ENCODE measurements around the gene FAM210A.
A peak's percentile ranks its signal among the peaks of the same experiment; 100 is the strongest.
"Not testable (repeated sequence)": the region's sequence is repeated elsewhere in the genome, so short reads cannot be mapped to it uniquely, and the experiment has no call there.

The FAM210A gene

GRCh38 chr18:13726232-13726971 is at the start of gene FAM210A, which contains the start of gene RNMT:
Gene FAM210A (minus strand): TSS chr18:13726558. CDS start chr18:13682077, 44,481 bp downstream.
Gene RNMT (plus strand): TSS chr18:13726673. CDS start chr18:13731518, 4,845 bp downstream.
- DNase-seq (ENCODE audit: low read depth in 4 of 4, low spot score in 1 of 4) = peak; percentile 78 to 91 (median 90)

DNA sequence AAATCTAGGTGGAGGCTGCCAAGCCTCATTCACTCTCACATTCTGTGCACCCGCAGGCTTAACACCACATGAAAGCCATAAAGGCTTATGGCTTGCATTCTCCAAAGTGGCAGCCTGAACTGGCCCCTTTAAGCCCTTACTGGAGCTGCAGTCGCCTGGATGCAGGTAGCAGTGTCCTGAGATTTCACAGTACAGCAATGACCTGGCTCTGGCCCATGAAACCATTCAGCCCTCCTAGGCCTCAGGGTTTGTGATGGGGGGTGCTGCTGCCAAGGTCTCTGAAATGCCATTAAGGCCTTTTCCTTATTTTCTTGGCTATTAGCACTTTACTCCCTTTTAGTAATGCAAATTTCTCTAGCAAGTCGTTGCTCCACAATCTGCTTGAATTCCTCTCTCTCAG is 48.7 kb upstream of the FAM210A start:
- DNase-seq (ENCODE audit: low read depth in 4 of 4, low spot score in 1 of 4) = no peak

GRCh38 chr18:13762690-13763439 is 36.5 kb upstream of the FAM210A start:
- no peak for DNase-seq (ENCODE audit: low read depth in 4 of 4, low spot score in 1 of 4)

DNA sequence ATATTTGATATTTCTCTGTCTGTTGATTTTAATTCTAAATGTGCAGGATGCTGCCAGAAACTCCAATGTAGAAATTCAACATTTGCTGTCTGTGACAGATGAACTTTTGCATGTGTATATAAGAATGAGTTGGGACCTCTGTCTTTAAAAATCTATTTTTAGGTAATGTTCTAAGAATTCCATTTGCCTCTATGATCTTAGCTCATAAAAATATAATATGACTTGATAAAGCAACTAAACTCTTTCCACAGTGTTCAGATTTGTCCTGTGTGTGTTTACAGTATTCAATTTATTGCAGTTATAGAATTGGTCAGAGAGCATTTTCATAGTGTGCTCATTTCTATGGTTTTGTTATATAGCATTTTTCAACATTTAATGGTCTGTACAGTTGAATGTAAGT is 33.7 kb upstream of the FAM210A start:
- DNase-seq (ENCODE audit: low read depth in 4 of 4, low spot score in 1 of 4) = no peak

DNA sequence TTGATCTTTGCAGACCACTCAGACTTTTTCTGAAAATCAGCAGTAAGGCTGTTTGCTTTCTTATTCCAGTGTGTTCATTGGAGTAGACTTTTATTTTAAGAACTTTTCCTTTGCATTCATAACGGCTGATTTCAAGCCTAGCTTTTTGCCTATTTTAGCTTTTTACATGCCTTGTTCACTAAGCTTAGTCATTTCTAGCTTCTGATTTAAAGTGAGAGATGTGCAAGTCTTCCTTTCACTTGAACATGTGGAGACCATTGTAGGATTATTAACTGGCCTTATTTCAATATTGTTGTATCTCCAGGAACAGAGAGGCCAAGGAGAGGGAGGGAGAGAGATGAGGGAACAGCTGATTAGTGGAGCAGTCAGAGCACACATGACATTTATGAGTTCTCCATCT is 32.3 kb upstream of the FAM210A start:
- no peak for DNase-seq (ENCODE audit: low read depth in 4 of 4, low spot score in 1 of 4)

DNA sequence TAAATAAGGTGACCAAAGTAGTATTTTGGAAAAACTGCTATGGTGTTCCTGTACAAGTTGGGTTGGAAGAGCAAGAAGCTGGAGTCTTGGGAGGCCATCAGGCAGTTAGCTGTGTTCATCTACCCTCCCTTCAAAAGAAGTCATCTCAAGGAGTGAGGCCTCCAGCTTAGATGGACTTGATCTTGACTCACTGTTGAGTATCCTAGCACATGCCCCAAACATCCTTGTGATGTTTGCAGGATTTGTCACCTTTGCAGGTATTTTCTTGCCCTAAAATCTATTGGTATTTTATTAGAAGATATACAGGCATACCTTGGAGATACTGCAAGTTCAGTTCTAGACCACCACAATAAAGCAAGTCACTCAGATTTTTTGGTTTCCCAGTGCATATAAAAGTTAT is 30.3 kb upstream of the FAM210A start:
- no peak for DNase-seq (ENCODE audit: low read depth in 4 of 4, low spot score in 1 of 4)

GRCh38 chr18:13756261-13756660 is 29.9 kb upstream of the FAM210A start:
- no peak for DNase-seq (ENCODE audit: low read depth in 4 of 4, low spot score in 1 of 4)

- not testable (repeated sequence) for DNase-seq (ENCODE audit: low read depth in 4 of 4, low spot score in 1 of 4)
These were observed 25.2 kb upstream of the FAM210A start for GRCh38 chr18:13751599-13751998.

DNA sequence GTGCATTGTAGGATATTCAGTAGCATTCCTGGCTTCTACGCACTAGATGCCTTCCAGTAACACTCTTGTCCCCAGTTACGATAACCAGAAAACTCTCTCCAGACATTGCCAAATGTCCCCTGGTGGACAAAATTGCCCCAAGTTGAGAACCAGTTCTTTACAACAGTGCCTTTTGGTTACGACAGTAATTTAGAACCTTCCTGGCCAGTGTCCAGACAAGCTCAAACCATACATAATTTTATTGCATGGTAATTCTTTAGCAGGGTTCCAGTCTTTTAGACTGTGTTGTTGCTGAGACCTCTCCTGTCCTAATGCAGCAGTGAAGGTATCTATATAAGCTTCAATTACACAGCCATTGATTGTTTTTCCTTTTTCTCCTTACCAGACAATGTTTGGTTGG is 20.3 kb upstream of the FAM210A start:
- no peak for DNase-seq (ENCODE audit: low read depth in 4 of 4, low spot score in 1 of 4)

DNA sequence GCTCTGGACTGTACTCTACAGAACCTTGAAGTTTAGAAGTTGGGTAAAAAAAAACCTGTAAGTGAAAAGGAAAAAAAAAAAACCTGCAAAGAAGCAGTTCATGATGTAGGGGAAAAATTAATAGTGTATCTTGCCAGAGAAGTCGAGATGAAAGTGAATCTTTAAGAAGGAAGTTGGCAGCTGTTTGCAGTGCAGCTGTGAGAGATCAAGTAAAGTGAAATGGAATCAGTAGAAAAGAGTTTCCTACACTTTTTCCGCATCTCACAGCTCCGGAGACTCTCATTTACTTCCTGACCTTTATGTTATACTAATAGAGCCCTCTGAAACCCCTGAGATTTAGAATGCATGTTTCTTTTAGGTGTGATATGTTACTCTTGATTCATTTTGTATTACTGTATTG is 19.3 kb upstream of the FAM210A start:
- DNase-seq (ENCODE audit: low read depth in 4 of 4, low spot score in 1 of 4) = no peak

DNA sequence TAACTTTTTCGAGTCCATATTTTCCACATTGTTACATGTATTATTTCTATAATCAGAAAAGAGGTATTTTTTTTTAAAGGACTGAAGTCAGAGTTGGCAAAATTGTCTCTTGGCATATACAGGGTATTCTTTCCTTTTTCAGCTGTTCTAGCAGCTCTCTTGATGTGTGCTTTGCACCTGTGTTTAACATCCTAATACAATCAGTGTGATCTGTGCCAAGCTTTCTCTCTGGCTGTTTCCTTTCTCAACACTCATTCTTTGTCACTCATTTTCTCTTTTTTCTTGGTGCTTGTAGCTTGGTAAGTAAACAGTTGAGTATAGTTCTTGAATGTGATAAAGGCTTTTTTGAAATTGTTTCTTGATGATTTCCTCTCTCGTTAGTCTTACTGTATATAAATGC is 9.3 kb upstream of the FAM210A start:
- no peak for DNase-seq (ENCODE audit: low read depth in 4 of 4, low spot score in 1 of 4)

GRCh38 chr18:13730481-13730880 is 4.1 kb upstream of the FAM210A start:
- no peak for DNase-seq (ENCODE audit: low read depth in 4 of 4, low spot score in 1 of 4)

- peak in 3 of 4 experiments; percentile 7 to 17 (median 14) for DNase-seq (ENCODE audit: low read depth in 4 of 4, low spot score in 1 of 4)
These were observed 594 bp upstream of the FAM210A start for GRCh38 chr18:13726972-13727331.

DNA sequence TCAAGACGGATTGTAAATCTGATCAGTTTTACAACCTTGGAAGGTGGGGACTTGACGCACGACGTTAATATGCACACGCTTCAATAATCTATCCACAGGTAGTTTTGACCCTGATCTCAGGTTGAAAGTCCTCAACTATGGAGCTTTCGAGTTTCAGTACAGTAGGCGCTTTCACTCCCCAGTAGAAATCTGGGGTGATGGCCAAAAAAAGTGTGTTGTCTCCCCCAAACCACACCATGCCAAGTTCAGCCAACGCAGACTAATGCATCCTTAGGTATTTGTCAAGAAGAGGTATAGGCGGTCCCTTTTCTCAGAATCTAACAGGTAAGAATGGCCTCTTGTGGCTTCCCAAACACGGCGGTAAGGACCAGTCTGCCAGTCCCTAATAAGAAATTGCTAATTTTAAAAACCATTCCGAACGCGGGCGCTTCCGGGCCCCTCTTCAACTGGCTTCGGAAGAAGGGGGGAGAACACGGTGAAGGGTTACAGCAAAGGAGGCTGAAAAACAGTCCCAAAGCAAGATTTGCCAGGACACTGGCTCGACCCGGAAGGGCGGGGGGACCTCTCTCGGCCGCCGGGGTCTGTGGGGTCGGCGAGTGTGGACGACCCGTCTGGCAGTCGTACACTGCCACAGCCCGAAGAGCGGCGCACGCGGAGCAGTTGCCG is 659 bp downstream of the FAM210A start:
- DNase-seq (ENCODE audit: low read depth in 4 of 4, low spot score in 1 of 4) = peak in 2 of 4 experiments; percentile 2 to 4

DNA sequence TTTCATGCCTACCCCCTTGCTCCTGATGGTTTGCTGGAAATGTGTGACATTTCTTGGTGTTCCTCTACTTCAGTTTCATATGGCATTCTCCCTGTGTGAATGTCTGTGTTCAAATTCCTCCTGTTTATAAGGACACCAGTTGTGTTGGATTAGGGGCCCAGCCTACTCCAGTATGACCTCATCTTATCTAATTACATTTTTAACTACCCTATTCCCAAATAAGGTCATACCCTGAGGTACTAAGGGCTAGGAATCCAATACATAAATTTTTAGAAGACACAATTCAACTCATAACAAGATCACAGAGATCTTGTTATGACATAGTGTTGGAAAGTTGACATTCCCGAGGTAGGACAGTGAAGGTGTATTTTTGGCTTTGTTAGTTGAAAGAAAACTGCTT is 5.5 kb downstream of the FAM210A start:
- no peak for DNase-seq (ENCODE audit: low read depth in 4 of 4, low spot score in 1 of 4)

DNA sequence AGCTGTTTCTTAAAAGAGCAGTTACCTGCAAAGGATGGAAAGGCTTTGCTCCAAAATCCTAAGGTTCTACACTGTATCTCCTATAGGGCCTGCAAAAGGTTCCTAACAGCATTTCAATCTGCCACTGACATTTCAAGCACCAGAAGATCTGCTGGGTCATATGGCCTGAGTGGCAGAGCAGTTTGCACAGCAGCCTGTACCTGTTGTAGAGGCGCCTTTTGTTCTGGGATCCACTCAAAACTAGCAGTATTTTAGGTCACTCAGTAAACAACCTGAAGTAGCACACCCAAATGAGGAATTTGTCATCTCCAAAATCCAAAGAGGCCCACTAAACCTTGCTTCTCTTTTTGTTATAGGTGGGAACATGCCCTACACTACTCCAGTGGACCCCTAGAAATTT is 6.2 kb downstream of the FAM210A start:
- no peak for DNase-seq (ENCODE audit: low read depth in 4 of 4, low spot score in 1 of 4)

- DNase-seq (ENCODE audit: low read depth in 4 of 4, low spot score in 1 of 4) = no peak
These were observed 9.4 kb downstream of the FAM210A start for GRCh38 chr18:13716916-13717315.

- DNase-seq (ENCODE audit: low read depth in 4 of 4, low spot score in 1 of 4) = no peak
These were observed 11.0 kb downstream of the FAM210A start for GRCh38 chr18:13715330-13715729.

GRCh38 chr18:13713455-13714055 is 12.8 kb downstream of the FAM210A start:
- DNase-seq (ENCODE audit: low read depth in 4 of 4, low spot score in 1 of 4) = no peak

DNA sequence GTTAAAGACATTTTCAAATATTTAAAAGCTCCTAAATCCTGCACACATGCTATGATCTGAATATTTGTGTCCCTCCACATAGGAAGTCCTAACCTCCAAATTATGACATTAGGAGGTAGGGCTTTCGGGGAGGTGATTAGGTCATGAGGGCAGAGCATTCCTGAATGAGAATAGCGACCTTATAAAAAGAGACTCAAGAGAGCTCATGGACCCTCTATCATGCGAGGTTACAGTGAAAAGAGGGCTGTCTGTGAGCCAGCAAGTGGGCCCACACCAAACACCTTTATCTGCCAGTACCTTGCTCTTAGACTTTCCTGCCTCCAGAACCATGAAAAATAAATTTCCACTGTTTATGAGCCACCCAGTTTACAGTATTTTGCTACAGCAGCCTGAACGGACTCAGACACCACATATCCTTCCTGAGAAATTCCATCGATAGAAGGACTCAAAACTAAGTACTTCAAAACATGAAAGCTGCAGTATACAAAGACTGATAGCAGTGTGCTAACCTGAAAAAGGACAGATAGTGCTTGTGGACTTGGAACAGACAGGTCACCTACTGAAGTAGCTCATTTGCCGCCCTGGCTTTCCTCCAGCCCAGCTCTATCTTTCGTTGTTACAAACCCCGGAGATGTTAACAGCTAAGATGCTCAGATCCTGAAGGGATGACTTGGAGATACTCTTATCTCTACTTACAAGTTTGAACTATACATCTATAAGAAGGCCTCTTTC is 13.8 kb downstream of the FAM210A start:
- no peak for DNase-seq (ENCODE audit: low read depth in 4 of 4, low spot score in 1 of 4)

DNA sequence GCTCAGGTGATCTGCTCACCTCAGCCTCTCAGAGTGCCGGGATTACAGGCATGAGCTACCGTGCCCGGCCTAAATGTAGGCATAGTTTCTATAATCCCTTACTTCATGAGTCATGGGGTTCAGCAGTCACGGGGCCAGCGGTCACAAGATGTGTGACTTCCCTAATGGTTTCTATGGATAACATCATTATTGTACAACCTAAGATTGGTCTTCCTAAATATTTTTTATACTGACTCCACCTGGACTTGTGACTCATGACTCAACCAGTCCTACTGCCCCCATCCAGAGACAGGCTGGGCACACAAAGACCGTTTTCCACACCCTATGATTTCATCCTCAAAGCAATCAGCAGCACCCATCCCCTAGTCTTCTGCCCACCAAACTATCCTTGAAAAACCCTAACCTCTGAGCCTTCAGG is 15.9 kb downstream of the FAM210A start:
- DNase-seq (ENCODE audit: low read depth in 4 of 4, low spot score in 1 of 4) = no peak
